Body of pancreas (tissue), 4 donors: ENCODE results near the gene RNF39. TPM values are rescaled to one million over a fixed set of nuclear protein-coding genes. Genes with fewer than 3 reads are reported as not detected.

Experiments used
- ATAC-seq: fragments of 150-250 bp; one replicate; pipeline ENCODE4 v1.9.1; 2016
- DNase-seq, 4 donors: peaks; one replicate each; pipeline ENCODE4 v3.0.0-alpha.2; 2019
- H3K27ac ChIP-seq, 4 donors: fragments of 200-600 bp; sonication (generic); 1 replicate in 3 of 4; 2 replicates in 1 of 4; pipeline versions ENCODE4 v1.5.1 to v1.6.1; 2016 to 2019; ENCODE audit warnings: mild to moderate bottlenecking in 1 of 4, mixed read lengths in 1 of 4, moderate library complexity in 1 of 4
- H3K27me3 ChIP-seq, 2 donors: fragments of 200-600 bp; sonication (generic); one replicate each; pipeline ENCODE4 v1.6.0; 2016; ENCODE audit warnings: mild to moderate bottlenecking in 1 of 2
- H3K36me3 ChIP-seq, 2 donors: fragments of 200-600 bp; sonication (generic); replicated peaks in 1 of 2; 2 replicates each; pipeline ENCODE4 v1.5.1; 2016; ENCODE audit warnings: low read depth in 2 of 2; ENCODE audit not compliant: insufficient read depth in 1 of 2
- H3K4me1 ChIP-seq: fragments of 200-600 bp; sonication (generic); one replicate; pipeline ENCODE4 v1.6.0; 2016
- H3K4me3 ChIP-seq, 2 donors: fragments of 200-600 bp; sonication (generic); 1 replicate in 1 of 2; 2 replicates in 1 of 2; pipeline ENCODE4 v1.5.1; 2016 to 2019
- H3K9me3 ChIP-seq, 3 donors: fragments of 200-600 bp; sonication (generic); 1 replicate in 2 of 3; 2 replicates in 1 of 3; pipeline ENCODE4 v1.5.1; 2016
- POLR2A ChIP-seq, 3 donors: fragments of 450-650 bp; IDR thresholded peaks; one replicate each; pipeline ENCODE4 v1.6.1; 2016; ENCODE audit warnings: antibody characterized with exemption in 3 of 3, mild to moderate bottlenecking in 2 of 3
- WGBS, 2 donors: methylation state at CpG; one replicate each; pipeline ENCODE4 v1.1.5; 2017; 5-methylcytosine and 5-hydroxymethylcytosine counted together
- intact Hi-C: fragments of 100-400 bp; cut with DNase I; formaldehyde crosslinking; loops from one replicate; pipeline ENCODE4 v1.15.1; 2023
- total RNA-seq, 2 donors: library from RNA; depleted of rRNA; stranded (reverse); fragments of >200 nt; gene quantifications; one replicate each; pipeline ENCODE4 v1.1.0, GENCODE V29; 2016
- TF ChIP-seq, protein P1 (sequence below), 7 experiments: fragments of 450-650 bp in 4 of 7; fragments of 200-600 bp in 3 of 7; sonication (generic) in 3 of 7; IDR thresholded peaks; one replicate each; pipeline ENCODE4 v1.5.1; 2016 to 2019; ENCODE audit warnings: antibody characterized with exemption in 7 of 7

The RNF39 gene
- total RNA-seq, 2 donors from 2014 or later: 1.6 TPM; not detected in 1

DNA sequence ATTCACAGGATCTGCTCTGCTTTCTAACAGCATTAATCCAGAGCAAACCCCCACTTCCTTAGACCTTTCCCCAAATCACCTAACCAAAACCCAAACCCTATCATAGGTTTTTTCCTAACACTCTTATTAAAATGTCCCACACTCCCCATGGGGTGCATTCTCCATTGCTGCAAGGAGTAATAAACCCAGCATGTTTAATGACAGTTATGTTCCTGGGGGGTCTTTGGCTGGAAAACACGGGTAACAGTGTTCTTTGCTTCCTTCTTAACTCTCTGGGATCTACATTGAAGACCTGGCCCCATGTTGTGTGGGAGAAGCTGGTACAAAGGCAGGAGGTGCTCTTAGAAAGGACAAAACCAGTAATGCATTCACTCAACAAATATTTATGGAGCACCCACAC lies 21.3 kb upstream of the RNF39 start:
- H3K9me3 ChIP-seq: no peaks in the 10 kb centered on the region
- no peak for TF ChIP-seq POLR2A (IDR thresholded peaks at IDR 0.05)
- TF ChIP-seq, protein P1, sequence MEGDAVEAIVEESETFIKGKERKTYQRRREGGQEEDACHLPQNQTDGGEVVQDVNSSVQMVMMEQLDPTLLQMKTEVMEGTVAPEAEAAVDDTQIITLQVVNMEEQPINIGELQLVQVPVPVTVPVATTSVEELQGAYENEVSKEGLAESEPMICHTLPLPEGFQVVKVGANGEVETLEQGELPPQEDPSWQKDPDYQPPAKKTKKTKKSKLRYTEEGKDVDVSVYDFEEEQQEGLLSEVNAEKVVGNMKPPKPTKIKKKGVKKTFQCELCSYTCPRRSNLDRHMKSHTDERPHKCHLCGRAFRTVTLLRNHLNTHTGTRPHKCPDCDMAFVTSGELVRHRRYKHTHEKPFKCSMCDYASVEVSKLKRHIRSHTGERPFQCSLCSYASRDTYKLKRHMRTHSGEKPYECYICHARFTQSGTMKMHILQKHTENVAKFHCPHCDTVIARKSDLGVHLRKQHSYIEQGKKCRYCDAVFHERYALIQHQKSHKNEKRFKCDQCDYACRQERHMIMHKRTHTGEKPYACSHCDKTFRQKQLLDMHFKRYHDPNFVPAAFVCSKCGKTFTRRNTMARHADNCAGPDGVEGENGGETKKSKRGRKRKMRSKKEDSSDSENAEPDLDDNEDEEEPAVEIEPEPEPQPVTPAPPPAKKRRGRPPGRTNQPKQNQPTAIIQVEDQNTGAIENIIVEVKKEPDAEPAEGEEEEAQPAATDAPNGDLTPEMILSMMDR (IDR thresholded peaks at IDR 0.05): no peak
- intact Hi-C loops: no loop called here
- 38 to 50% methylated on average over 1 of the region's 1 CpG for WGBS, 2 donors
- no peaks in the 10 kb centered on the region for H3K27me3 ChIP-seq
- no peaks in the 10 kb centered on the region for H3K36me3 ChIP-seq
- H3K27ac ChIP-seq: no peak overlapping the region
- H3K4me1 ChIP-seq: peaks cover 18% of the 10 kb centered on the region
- ATAC-seq (no peak), DNase-seq (no peak)
- no peak overlapping the region for H3K4me3 ChIP-seq

DNA sequence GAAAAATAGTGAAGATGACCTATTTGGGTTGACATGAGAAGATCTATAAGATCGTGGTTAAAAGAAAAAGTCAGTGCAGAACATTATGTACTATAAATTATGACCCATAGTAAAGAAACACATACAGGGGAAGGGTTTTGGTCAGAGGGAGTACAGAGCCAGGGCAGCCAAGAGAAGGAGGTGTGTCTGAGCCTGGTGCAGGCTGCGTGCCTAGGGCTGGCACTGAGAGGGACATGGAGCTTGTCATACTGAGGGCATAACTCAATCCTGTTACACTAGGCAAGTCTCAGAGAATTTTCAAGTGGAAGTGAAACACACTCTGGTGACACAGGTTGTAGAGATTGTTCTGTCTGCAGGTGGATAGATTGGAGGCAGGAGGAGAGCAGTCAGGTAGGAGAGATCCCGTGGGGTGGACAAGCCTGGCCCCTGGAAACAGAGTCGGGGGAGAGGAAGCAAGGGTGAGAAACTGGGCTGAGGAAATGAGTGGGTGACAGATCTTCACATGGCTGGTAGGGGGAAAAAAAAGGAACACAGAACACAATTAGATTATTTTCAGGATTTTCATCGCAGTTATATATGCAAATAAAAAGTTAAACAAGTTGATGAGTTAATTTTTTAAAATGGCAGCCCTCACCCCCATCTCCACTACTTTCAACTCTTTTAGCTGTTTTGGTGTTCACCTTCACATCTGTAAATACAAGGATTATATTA lies 18.5 kb upstream of the RNF39 start:
- Histone ChIP-seq H3K27ac (no peak overlapping the region), H3K4me3 (no peak overlapping the region), H3K4me1 (no peaks in the 10 kb centered on the region), H3K36me3 (no peaks in the 10 kb centered on the region), H3K27me3 (no peaks in the 10 kb centered on the region), H3K9me3 (no peaks in the 10 kb centered on the region)
- DNase-seq (no peak), ATAC-seq (no peak)
- intact Hi-C loops: no loop called here
- WGBS, 2 donors: 42 to 62% methylated on average over 4 to 5 of the region's 5 CpGs
- no peak for TF ChIP-seq POLR2A (IDR thresholded peaks at IDR 0.05)
- TF ChIP-seq, protein P1 (IDR thresholded peaks at IDR 0.05): no peak

DNA sequence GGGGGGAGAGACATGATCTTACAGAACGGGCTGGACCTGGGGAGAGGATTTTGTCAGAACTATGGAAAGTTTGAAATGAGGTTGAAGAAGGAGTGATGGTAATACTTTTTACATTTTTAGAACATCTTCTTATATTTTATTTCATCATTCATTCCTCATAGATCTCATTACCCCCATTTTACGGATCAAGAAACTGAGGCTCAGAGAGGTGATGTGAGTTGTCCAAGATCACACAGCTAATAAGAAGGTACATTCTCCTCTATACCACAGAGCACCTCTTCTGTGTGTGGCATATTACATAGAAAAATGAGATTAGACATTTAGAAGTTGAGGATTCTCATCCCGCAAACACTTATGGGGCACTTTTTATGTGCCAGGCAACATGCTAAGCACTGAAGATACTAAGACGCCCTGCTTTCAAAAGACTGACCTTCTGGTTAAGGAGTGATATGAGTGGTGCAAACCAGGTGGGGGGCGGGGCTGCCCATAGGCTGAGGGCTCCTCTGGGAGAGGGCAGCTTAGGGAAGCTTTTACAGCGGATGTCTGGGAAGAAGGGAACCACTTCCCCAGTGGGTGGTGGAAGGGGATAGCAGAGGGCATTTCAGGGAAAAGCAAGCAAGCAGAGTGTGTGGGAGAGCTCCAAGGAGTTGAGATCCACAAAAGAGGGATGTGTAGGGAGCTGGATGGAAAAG lies 17.4 kb upstream of the RNF39 start:
- Histone ChIP-seq H3K27ac (no peak overlapping the region), H3K36me3 (no peaks in the 10 kb centered on the region), H3K4me3 (no peak overlapping the region), H3K27me3 (no peaks in the 10 kb centered on the region), H3K4me1 (no peaks in the 10 kb centered on the region), H3K9me3 (no peaks in the 10 kb centered on the region)
- 69 to 76% methylated on average over 5 to 6 of the region's 6 CpGs for WGBS, 2 donors
- TF ChIP-seq, protein P1 (IDR thresholded peaks at IDR 0.05): no peak
- TF ChIP-seq POLR2A (IDR thresholded peaks at IDR 0.05): no peak
- intact Hi-C loops: no loop called here
- ATAC-seq (no peak), DNase-seq (no peak)

DNA sequence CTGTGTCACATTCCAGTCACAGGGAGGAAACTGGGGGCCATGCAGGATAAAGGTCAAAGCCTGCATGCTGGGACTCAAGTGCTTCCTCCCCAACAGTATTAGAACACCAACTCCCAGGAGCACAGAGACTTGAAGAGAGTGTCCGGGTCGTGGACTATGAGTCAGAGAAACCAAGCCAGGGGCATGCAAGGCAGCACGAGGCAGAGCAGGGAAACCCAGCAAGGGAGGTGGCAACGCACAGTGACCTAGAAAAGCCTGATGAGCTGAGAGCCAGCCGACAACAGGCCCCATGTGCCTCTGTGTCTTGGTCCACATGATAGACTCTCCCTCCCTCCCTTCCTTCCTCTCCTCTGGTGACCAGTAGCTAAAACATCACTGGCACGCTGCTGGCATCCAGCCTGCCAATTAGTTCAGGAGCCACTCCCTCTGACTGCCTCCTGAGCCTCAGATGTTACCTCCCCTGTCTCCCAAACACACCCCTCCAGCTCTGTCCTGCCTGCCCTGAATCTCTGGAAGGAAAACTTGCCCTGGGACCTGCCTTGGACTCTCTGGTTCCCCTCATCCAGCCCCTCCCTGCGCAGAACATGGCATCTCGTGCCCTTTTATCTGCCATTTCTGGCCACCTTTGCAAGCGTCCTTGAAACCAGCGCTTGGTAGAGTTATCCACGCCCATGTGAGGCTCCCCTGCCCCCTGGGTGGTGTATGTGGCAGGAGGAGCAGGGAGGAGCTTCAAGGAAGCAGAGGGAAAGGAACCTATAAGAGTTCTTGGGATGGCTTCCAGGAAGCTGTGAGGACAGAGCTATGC lies 16.2 kb upstream of the RNF39 start:
- H3K36me3 ChIP-seq: no peaks in the 10 kb centered on the region
- H3K9me3 ChIP-seq: no peaks in the 10 kb centered on the region
- ATAC-seq (peak; percentile 18), DNase-seq (no peak)
- no peaks in the 10 kb centered on the region for H3K27me3 ChIP-seq
- no peak overlapping the region for H3K4me3 ChIP-seq
- H3K4me1 ChIP-seq: no peaks in the 10 kb centered on the region
- WGBS, 2 donors: 40 to 49% methylated on average over 11 of the region's 11 CpGs
- TF ChIP-seq POLR2A (IDR thresholded peaks at IDR 0.05): no peak
- TF ChIP-seq, protein P1 (IDR thresholded peaks at IDR 0.05): no peak
- intact Hi-C loops: no loop called here
- H3K27ac ChIP-seq: no peak overlapping the region
